ENCODE measurements around the gene SLC9A7.

SLC9A7 gene

DNA sequence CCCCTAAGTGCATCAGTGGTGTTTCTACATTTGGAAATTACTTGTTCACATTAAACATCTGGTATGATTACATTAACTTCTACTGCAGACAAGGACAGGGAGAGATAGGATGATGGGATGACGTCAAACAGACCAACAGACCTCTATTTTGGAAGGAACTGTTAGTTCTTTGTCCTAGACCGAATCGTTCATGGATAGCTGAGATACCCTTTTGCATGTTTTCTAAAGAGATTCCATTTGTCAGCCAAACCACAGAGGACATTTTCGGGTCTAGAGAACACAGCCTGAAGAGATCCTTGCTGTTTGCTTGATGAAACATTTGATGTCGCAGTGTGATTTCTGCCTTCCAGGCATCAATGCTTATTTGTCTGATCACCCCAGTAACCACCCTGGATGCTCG lies 157.6 kb downstream of the SLC9A7 start (continued):
- TF ChIP-seq, protein P1, sequence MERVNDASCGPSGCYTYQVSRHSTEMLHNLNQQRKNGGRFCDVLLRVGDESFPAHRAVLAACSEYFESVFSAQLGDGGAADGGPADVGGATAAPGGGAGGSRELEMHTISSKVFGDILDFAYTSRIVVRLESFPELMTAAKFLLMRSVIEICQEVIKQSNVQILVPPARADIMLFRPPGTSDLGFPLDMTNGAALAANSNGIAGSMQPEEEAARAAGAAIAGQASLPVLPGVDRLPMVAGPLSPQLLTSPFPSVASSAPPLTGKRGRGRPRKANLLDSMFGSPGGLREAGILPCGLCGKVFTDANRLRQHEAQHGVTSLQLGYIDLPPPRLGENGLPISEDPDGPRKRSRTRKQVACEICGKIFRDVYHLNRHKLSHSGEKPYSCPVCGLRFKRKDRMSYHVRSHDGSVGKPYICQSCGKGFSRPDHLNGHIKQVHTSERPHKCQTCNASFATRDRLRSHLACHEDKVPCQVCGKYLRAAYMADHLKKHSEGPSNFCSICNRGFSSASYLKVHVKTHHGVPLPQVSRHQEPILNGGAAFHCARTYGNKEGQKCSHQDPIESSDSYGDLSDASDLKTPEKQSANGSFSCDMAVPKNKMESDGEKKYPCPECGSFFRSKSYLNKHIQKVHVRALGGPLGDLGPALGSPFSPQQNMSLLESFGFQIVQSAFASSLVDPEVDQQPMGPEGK (tag by site-specific recombination; IDR thresholded peaks at IDR 0.05), result no peak
- TF ChIP-seq ZNF324 (tag by site-specific recombination; IDR thresholded peaks at IDR 0.05), result no peak
- TF ChIP-seq ZNF571 (tag by site-specific recombination; IDR thresholded peaks at IDR 0.05), result no peak

DNA sequence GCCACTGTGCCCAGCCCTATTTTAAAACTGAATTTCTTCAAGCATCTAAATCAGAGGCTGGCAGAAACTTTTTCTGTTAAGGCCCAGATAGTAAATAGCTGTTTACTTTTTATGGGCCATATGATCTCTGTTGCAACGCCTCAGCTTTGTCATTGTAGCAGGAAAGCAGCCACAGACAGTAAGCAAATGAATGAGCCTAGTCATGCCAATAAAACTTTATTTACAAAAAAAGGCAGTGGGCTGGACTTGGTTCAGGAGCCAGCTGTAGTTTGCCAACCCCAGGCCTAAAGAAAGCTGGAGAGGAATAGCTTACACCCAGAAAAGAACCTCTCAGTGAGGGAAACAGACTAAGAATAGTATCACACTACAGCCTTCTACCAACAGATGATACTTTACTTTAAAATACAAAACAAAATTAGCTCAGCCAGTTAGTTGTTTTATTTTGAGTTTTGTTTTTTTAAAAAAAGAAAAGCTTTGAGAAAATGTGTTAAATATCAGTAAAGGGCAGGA lies 159.8 kb downstream of the SLC9A7 start:
- H3K9me3 ChIP-seq (ENCODE audit: control insufficient read depth, insufficient read depth, low read depth, low read length), result no peaks in the 10 kb centered on the region
- POLR2A ChIA-PET, result no interaction called here
- no peaks in the 10 kb centered on the region for H3K4me1 ChIP-seq (ENCODE audit: control insufficient read depth, insufficient read depth, low read length)
- no peak overlapping the region for H3K4me3 ChIP-seq (ENCODE audit: low read depth, low read length)
- peaks cover 0 to 9% of the 10 kb centered on the region in 2 experiments; a peak in 2 of 3 replicates for H3K36me3 ChIP-seq (ENCODE audit: control insufficient read depth in 2 of 2, insufficient read depth in 1 of 2, low read length in 2 of 2)
- TF ChIP-seq ZNF16 (tag by site-specific recombination; IDR thresholded peaks at IDR 0.05; ENCODE audit: low read depth) (no peak), RBAK (tag by site-specific recombination; IDR thresholded peaks at IDR 0.05) (no peak), ZFHX2 (tag by site-specific recombination; conservative IDR thresholded peaks at IDR 0.05) (no peak), OSR2 (tag by site-specific recombination; IDR thresholded peaks at IDR 0.05) (no peak), ZNF776 (tag by site-specific recombination; IDR thresholded peaks at IDR 0.05; ENCODE audit: borderline replicate concordance) (no peak), ZSCAN16 (tag by site-specific recombination; IDR thresholded peaks at IDR 0.05) (no peak), ZNF501 (tag by site-specific recombination; IDR thresholded peaks at IDR 0.05) (no peak), REPIN1 (tag by site-specific recombination; IDR thresholded peaks at IDR 0.05; ENCODE audit: low read depth) (no peak), ZNF48 (tag by site-specific recombination; IDR thresholded peaks at IDR 0.05) (no peak), ZNF175 (tag by site-specific recombination; IDR thresholded peaks at IDR 0.05) (no peak), SETDB1 (IDR thresholded peaks at IDR 0.05; ENCODE audit: insufficient read length, low read length) (no peak), ZBTB17 (tag by site-specific recombination; IDR thresholded peaks at IDR 0.05) (no peak), ZNF37A (tag by site-specific recombination; IDR thresholded peaks at IDR 0.05) (no peak), ZNF132 (tag by site-specific recombination; IDR thresholded peaks at IDR 0.05; ENCODE audit: borderline replicate concordance) (no peak), ZBTB1 (tag by site-specific recombination; IDR thresholded peaks at IDR 0.05) (no peak), ZNF585B (tag by site-specific recombination; IDR thresholded peaks at IDR 0.05) (no peak)
- TF ChIP-seq, protein P2, sequence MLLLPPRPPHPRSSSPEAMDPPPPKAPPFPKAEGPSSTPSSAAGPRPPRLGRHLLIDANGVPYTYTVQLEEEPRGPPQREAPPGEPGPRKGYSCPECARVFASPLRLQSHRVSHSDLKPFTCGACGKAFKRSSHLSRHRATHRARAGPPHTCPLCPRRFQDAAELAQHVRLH (tag by site-specific recombination; IDR thresholded peaks at IDR 0.05), result no peak
- TF ChIP-seq, protein P3, sequence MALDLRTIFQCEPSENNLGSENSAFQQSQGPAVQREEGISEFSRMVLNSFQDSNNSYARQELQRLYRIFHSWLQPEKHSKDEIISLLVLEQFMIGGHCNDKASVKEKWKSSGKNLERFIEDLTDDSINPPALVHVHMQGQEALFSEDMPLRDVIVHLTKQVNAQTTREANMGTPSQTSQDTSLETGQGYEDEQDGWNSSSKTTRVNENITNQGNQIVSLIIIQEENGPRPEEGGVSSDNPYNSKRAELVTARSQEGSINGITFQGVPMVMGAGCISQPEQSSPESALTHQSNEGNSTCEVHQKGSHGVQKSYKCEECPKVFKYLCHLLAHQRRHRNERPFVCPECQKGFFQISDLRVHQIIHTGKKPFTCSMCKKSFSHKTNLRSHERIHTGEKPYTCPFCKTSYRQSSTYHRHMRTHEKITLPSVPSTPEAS (tag by site-specific recombination; IDR thresholded peaks at IDR 0.05), result no peak
- TF ChIP-seq, protein P4, sequence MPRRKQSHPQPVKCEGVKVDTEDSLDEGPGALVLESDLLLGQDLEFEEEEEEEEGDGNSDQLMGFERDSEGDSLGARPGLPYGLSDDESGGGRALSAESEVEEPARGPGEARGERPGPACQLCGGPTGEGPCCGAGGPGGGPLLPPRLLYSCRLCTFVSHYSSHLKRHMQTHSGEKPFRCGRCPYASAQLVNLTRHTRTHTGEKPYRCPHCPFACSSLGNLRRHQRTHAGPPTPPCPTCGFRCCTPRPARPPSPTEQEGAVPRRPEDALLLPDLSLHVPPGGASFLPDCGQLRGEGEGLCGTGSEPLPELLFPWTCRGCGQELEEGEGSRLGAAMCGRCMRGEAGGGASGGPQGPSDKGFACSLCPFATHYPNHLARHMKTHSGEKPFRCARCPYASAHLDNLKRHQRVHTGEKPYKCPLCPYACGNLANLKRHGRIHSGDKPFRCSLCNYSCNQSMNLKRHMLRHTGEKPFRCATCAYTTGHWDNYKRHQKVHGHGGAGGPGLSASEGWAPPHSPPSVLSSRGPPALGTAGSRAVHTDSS (tag by site-specific recombination; IDR thresholded peaks at IDR 0.05), result no peak
- CTCF ChIA-PET, result no interaction called here
- no peak overlapping the region for H3K27ac ChIP-seq (ENCODE audit: extremely low read depth, low read depth, low read length)
